KBM-7 (cell line): ENCODE data around the gene TTBK2.
"Not testable (repeated sequence)": the region's sequence is repeated elsewhere in the genome, so short reads cannot be mapped to it uniquely, and the experiment has no call there.

Experiments used
- DNase-seq: peaks from one replicate; pipeline ENCODE4 v3.0.0-alpha.2; 2015
- in situ Hi-C: fragments of 300-500 bp; cut with MboI; formaldehyde crosslinking; loops from 2 replicates; pipeline ENCODE4 v1.14.3; 2020; ENCODE audit warnings: low sequenced_read_pairs, low pct_unique_long_range_greater_than_20kb, mixed read lengths

The TTBK2 gene

GRCh38 chr15:42914728-42915497 is 5.7 kb downstream of the TTBK2 start:
- peak; percentile 39 for DNase-seq
- in situ Hi-C loops = loop anchor here (25.0 kb wide), 1 partner anchor 178 kb away; the partner anchor contains the start of gene CDAN1

GRCh38 chr15:42911058-42911592 is 9.5 kb downstream of the TTBK2 start:
- in situ Hi-C loops = loop anchor here (25.0 kb wide), 1 partner anchor 174 kb away; the partner anchor contains the start of gene CDAN1
- no peak for DNase-seq

GRCh38 chr15:42908538-42908937 is 12.0 kb downstream of the TTBK2 start:
- in situ Hi-C loops = loop anchor here (25.0 kb wide), 1 partner anchor 171 kb away; the partner anchor contains the start of gene CDAN1
- no peak for DNase-seq

- in situ Hi-C loops = loop anchor here (25.0 kb wide), 1 partner anchor 166 kb away; the partner anchor contains the start of gene CDAN1
- no peak for DNase-seq
These were observed 16.9 kb downstream of the TTBK2 start for GRCh38 chr15:42903388-42904324.

DNA sequence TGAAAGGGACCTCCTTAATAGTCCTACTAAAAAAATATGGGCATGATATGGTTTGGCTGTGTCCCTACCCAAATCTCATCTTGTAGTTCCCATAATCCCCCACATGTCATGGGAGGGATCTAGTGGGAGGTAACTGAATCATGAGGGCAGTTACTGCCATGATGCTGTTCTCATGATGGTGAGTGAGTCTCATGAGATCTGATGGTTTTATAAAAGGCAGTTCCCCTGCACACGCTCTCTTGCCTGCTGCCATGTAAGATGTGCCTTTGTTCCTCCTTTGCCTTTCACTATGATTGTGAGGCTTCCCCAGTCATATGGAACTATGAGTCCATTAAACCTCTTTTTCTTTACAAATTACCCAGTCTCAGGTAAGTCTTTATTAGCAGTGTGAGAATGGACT is 26.7 kb downstream of the TTBK2 start:
- in situ Hi-C loops, DNase-seq: not testable (repeated sequence)

GRCh38 chr15:42891569-42891968 is 29.0 kb downstream of the TTBK2 start:
- in situ Hi-C loops = no loop called here
- no peak for DNase-seq

GRCh38 chr15:42890161-42890913 is 30.2 kb downstream of the TTBK2 start:
- no peak for DNase-seq

GRCh38 chr15:42887384-42887783 is 33.2 kb downstream of the TTBK2 start:
- in situ Hi-C loops, DNase-seq: not testable (repeated sequence)

More at GRCh38 chr15:42890161-42890913, 30.2 kb downstream of the TTBK2 start:
- in situ Hi-C loops = no loop called here

GRCh38 chr15:42880121-42880520 is 40.5 kb downstream of the TTBK2 start:
- in situ Hi-C loops = no loop called here

DNA sequence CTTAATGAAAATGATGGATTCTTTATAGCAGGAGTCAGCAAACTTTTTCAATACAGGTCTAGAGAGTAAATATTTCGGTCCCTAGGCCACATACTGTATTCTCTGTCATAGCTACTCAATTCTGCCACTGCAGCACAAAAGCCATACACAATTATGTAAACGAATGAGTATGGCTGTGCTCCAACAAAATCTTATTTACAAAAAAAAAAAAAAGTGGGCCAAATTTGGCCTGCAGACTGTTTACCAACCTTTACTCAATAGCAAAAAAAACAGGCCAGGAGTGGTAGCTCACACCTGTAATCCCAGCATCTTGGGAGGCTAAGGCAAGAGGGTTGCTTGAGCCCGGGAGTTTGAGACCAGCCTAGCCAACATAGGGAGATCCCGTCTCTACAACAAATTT is 41.1 kb downstream of the TTBK2 start:
- in situ Hi-C loops = no loop called here

More at GRCh38 chr15:42880121-42880520, 40.5 kb downstream of the TTBK2 start:
- DNase-seq = no peak

GRCh38 chr15:42876224-42876623 is 44.4 kb downstream of the TTBK2 start:
- in situ Hi-C loops = no loop called here
- no peak for DNase-seq

More for the DNA sequence above, 41.1 kb downstream of the TTBK2 start:
- no peak for DNase-seq

GRCh38 chr15:42868683-42869082 is 51.9 kb downstream of the TTBK2 start:
- no peak for DNase-seq
- in situ Hi-C loops = no loop called here

DNA sequence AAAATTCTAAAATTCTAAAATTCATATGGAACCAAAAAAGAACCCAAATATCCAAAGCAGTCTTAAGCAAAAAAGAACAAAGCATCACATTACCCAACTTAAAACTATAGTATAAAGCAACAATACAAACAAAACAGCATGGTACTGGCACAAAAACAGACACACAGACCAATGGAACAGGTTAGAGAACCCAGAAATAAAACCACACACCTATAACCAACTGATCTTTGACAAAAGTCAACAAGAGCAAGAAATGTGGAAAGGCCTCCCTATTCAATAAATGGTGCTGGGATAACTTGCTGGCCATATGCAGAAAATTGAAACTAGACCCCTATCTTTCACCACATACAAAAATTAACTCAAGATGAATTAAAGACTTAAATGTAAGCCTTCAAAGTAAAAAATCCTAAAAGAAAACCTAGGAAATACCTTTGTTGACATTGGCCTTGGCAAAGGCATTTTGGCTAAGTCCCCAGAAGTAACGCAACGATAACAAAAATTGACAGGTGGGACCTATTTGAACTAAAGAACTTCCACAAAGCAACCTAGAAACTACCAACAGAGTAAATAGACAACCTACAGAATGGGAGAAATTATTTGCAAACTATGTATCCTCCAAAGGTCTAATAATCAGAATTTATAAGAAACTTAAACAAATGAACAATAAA is 56.9 kb downstream of the TTBK2 start:
- in situ Hi-C loops = no loop called here
- no peak for DNase-seq

- DNase-seq = no peak
- in situ Hi-C loops = no loop called here
These were observed 61.4 kb downstream of the TTBK2 start for GRCh38 chr15:42858999-42859789.

- in situ Hi-C loops = no loop called here
- no peak for DNase-seq
These were observed 62.0 kb downstream of the TTBK2 start for GRCh38 chr15:42858540-42858939.

DNA sequence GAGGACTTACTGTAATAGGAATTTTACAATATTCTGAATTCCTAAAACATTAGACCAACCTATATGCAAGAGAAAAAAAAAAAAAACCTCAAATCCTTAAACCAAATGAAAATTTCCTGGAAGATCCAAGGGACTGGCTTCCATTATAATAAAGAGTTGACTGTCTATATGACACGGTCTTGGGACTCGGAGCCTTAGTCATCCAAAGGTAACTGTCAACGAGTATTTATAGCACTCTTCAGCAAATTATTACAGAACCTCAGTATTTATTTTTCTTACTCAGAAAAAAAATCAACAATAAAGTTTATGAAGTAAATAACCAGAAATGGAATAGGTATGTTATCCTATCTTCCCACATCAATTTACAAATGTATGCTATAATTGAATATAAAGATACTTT is 66.0 kb downstream of the TTBK2 start:
- no peak for DNase-seq
- in situ Hi-C loops = no loop called here

GRCh38 chr15:42849836-42850235 is 70.7 kb downstream of the TTBK2 start:
- no peak for DNase-seq
- in situ Hi-C loops = no loop called here

GRCh38 chr15:42848846-42849245 is 71.7 kb downstream of the TTBK2 start:
- DNase-seq = peak; percentile 5
- in situ Hi-C loops = no loop called here
